ENCODE measurements around the gene GLB1L2.

GLB1L2 gene

GRCh38 chr11:134389464-134390180 is 57.8 kb downstream of the GLB1L2 start:
- no peak for TF ChIP-seq GATA3 (IDR thresholded peaks at IDR 0.05; ENCODE audit: low read depth, low read length)
- TF ChIP-seq GATA2 (IDR thresholded peaks at IDR 0.05; ENCODE audit: low read depth, low read length): no peak

GRCh38 chr11:134390706-134391569 is 59.1 kb downstream of the GLB1L2 start:
- no peak for TF ChIP-seq GATA2 (IDR thresholded peaks at IDR 0.05; ENCODE audit: low read depth, low read length)
- no peak for TF ChIP-seq GATA3 (IDR thresholded peaks at IDR 0.05; ENCODE audit: low read depth, low read length)

GRCh38 chr11:134391656-134392055 is 59.9 kb downstream of the GLB1L2 start:
- TF ChIP-seq GATA2 (IDR thresholded peaks at IDR 0.05; ENCODE audit: low read depth, low read length) (no peak), GATA3 (IDR thresholded peaks at IDR 0.05; ENCODE audit: low read depth, low read length) (no peak)

GRCh38 chr11:134392953-134393615 is 61.3 kb downstream of the GLB1L2 start:
- TF ChIP-seq GATA2 (IDR thresholded peaks at IDR 0.05; ENCODE audit: low read depth, low read length) (no peak), GATA3 (IDR thresholded peaks at IDR 0.05; ENCODE audit: low read depth, low read length) (no peak)

- no peak for TF ChIP-seq GATA3 (IDR thresholded peaks at IDR 0.05; ENCODE audit: low read depth, low read length)
- no peak for TF ChIP-seq GATA2 (IDR thresholded peaks at IDR 0.05; ENCODE audit: low read depth, low read length)
These were observed 61.9 kb downstream of the GLB1L2 start for GRCh38 chr11:134393638-134394037.

- TF ChIP-seq GATA2 (IDR thresholded peaks at IDR 0.05; ENCODE audit: low read depth, low read length) (no peak), GATA3 (IDR thresholded peaks at IDR 0.05; ENCODE audit: low read depth, low read length) (no peak)
These were observed 62.5 kb downstream of the GLB1L2 start for GRCh38 chr11:134394311-134394710.

GRCh38 chr11:134395002-134395401 is 63.2 kb downstream of the GLB1L2 start:
- TF ChIP-seq GATA3 (IDR thresholded peaks at IDR 0.05; ENCODE audit: low read depth, low read length): no peak
- TF ChIP-seq GATA2 (IDR thresholded peaks at IDR 0.05; ENCODE audit: low read depth, low read length): no peak

- TF ChIP-seq GATA3 (IDR thresholded peaks at IDR 0.05; ENCODE audit: low read depth, low read length) (no peak), GATA2 (IDR thresholded peaks at IDR 0.05; ENCODE audit: low read depth, low read length) (no peak)
These were observed 65.7 kb downstream of the GLB1L2 start for GRCh38 chr11:134397304-134398078.

GRCh38 chr11:134398079-134398444 is 66.3 kb downstream of the GLB1L2 start:
- TF ChIP-seq GATA3 (IDR thresholded peaks at IDR 0.05; ENCODE audit: low read depth, low read length): no peak
- TF ChIP-seq GATA2 (IDR thresholded peaks at IDR 0.05; ENCODE audit: low read depth, low read length): no peak

GRCh38 chr11:134398644-134399292 is 67.0 kb downstream of the GLB1L2 start:
- TF ChIP-seq GATA2 (IDR thresholded peaks at IDR 0.05; ENCODE audit: low read depth, low read length): peak; percentile 75
- TF ChIP-seq GATA3 (IDR thresholded peaks at IDR 0.05; ENCODE audit: low read depth, low read length): no peak

GRCh38 chr11:134399293-134399654 is 67.5 kb downstream of the GLB1L2 start:
- no peak for TF ChIP-seq GATA3 (IDR thresholded peaks at IDR 0.05; ENCODE audit: low read depth, low read length)
- TF ChIP-seq GATA2 (IDR thresholded peaks at IDR 0.05; ENCODE audit: low read depth, low read length): no peak

- TF ChIP-seq GATA2 (IDR thresholded peaks at IDR 0.05; ENCODE audit: low read depth, low read length): no peak
- no peak for TF ChIP-seq GATA3 (IDR thresholded peaks at IDR 0.05; ENCODE audit: low read depth, low read length)
These were observed 68.2 kb downstream of the GLB1L2 start for GRCh38 chr11:134399996-134400395.
